Measurements from ENCODE around the gene ATP10A.

The ATP10A gene

DNA sequence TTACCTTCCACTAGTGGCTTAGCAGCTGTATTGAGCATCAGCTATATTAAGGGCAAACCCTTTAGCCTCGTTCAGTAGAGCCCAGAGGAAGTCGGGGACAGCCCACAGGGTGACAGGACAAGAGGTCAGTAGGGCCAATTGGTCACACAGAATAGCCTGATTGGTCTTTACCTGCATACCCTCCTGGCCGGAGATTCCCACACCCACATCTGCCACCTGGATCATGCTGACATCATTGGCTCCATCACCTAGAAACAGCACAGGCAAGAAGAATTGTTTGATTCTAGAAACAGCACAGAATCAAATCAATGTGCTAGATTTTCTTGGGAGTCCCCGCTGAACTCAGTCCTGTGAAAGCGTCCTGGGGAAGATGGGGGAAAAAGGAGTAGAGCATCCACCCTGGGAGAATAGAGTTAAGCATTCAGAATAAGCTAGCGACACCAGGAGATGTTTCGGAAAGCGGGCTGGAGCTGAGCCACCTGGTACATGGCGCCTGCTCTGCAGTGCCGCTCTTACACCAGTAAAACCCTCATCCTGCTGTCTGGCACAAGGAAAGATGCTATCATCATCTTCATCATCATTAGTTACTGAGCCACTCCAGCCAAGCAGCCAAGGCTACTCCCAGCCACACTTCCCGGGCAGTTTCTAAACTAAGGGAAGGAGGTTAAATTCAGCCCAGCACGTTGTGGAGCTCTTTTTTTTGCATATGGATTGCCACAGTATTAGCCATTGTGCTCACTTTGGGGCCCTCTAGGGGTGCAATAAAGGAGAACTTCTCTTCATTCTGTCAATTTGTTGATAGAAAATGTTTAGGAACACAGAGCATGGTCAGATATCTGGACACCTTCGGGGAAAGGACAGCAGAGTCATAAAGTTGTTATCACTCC lies 171.3 kb downstream of the ATP10A start:
- no peak for DNase-seq

DNA sequence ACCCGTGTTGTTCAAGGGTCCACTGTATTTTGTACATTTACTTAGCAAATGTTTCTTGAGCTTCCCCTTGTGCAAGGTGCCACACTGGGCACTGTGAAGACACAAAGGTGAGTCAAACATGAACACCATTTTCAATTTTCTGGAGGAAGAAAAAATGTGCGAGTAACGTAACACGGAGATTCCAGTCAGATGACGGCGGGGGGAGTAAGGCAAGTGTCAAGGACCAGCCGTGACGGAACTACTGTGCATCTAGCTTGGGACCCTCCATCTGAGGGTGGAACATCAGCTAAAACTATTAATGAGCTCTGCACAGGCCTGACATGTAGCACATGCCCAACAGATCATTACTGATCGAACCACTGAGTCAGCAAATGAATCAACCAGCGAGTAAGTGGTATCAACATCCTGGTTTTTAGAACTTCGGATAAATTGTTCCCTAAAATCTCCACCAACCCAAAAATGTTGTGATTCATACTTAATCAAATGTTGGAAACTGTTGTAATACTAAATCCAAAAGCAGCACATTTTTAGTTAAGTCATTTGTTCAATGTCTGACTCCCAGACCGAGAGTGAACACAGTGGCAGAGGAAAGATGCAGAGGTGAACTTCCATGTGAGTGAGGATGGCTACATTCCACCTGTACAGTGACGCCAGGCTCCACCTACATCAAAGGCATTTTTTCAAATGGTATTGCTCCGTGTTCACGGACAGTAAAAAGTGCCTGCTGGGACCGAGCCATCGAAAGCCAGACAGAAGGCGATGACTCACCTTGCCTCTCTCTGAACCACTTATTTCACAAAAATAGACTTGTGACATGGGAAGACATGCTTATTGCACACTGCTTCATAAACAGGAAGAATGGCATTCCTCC lies 172.2 kb downstream of the ATP10A start:
- DNase-seq = peak; percentile 33

DNA sequence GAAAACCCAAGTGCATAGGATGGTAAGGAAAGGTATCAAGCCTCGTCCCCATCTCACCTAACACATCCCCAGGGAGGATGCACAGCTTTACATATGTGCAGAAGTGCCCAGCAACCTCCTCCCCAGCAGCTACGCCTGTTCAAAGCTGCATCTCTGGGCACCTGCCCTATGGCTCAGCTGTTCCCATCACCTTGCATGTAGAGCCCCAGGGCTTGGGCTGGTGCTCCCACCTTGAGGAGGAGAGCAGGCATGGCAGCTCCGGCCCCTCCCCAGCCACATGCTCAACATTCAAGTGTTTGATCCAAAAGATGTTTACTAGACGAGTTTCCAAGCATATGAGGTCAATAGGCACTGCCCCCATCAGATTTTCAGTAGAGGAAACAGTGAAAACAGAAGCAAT lies 173.5 kb downstream of the ATP10A start:
- DNase-seq = no peak

DNA sequence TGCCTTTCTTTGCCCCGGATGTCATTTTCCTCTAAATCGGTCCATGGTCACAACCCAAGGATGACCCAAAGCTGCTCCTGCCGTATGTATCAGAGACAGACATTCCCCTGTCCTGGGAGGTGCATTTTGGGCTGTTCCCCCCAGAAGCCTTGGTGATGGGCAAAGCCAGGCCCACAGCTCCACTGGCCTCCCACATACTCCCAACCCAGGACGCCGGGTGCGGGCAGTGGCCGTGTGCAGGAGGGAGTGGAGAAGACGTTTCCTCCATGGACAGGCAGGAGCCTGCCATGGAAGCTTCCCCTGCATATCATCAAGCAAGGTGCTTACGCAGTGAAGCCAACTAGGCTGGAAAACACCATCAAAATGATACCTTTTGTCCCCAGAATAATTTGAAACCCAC lies 175.0 kb downstream of the ATP10A start:
- DNase-seq = no peak

DNA sequence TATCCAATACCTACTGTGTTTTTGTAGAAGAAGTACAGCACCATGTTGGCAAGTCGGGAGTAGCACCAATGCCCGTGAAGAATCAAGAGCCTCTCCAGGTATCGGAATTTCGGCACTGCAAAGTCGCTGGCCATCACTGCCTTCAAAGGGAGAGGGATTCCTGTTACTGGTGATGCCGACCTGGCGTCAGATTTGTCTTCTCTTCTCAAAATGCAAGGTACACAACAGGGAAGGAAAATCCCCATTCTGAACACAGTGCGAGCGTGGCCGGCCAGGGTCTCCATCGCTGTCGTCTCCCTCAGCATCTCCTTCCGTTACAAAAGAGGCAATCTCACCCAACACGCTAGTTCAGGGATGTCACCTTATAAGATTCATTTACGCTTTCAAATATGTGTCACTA lies 175.4 kb downstream of the ATP10A start:
- DNase-seq = no peak

DNA sequence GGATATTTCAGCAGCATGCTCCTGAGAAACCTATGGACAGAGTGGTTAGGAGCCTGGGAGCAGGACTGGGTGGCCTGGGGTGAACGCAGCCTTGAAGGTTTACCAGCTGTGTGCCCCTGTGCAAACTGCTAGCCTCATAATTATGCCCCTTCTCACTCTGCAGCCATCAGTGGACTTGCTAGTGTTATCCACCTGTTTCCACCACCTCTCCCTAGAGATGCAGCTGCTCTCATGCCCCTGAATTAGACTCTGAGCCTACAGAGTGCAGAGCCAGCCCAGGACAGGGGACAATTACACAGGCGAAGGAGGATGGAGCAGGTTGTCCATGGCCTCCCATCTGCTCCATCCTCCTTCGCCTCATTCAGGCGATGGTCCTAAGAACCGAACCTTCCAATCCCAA lies 175.9 kb downstream of the ATP10A start:
- DNase-seq = no peak

DNA sequence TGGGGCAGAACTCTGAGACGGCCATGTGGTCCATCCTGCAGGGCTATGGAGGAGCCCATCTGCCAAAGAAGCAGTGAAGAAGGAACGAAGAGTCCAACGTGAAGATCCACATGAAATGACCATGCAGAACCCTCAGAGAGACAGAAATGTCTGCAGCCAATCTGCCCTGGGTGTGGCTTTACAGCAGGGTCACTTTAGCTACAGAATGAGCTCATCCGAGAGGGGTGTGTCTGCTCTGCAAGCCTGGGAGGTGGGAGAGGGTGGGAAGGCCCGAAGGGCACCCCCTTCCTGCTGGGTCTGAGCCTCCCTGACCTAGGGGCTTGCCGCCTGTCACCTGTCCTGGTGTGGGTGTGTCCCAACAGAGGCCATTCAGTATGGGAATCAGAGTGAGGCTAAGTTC lies 176.3 kb downstream of the ATP10A start:
- no peak for DNase-seq

DNA sequence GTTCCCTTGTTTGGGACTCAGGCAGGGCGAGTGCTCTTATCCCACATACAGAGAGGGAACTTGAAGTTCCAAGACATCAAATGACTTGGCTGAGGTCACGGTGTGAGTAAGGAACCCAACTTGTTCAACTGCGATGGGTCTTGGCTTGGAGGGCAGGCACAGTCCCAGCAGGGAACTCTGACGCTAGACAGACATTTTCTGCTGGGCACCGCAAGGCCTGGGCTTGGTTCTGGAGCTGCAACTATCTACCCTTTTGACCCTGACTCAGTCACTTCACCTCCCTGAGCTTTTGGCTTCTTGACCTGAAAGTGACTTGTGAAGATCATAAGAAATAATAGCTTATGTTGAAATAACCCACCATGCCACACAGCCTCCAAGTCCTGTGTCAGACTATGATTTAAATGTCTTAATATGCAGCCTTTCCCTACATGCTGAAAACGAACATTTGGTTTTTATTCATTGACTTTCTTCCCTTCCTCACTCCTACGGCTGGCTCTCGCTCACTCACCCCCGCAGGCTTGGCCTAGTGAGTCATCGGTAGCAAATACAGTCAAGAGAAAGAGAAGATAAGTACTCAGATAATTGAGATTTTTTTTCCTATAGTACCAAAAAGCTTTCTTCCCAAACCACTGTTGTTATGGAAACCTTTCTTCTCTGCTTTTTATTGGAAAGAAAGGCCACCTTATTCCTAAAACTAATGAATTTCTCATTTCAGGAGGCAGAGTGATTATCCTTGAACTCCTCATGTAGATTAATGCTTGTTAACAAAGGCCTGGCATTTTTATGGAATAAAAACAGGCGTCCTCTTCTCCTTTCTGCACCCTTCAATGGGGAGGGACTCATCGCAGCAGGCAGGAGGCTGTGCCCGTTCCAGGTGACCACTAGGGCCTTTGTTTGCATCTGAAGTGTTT lies 178.4 kb downstream of the ATP10A start:
- no peak for DNase-seq

DNA sequence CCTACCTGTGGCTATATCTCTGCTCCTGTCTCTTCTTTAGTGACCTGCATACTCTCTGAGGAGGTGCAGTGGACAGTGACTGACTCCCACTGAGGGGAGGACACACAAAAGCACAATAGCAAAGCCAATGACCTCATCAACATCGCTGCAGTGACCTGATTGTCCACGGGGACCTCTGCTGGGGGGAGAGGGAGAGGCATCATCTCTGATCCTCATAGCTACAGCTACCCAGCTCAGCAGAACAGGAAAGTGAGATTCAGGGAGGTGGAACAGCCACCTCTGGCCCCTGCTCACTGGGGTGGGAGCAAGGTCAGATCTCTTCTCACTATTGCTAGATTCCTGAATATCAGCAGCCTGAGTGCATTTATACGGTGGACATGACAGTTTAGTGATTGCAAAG lies 179.2 kb downstream of the ATP10A start:
- DNase-seq = no peak

DNA sequence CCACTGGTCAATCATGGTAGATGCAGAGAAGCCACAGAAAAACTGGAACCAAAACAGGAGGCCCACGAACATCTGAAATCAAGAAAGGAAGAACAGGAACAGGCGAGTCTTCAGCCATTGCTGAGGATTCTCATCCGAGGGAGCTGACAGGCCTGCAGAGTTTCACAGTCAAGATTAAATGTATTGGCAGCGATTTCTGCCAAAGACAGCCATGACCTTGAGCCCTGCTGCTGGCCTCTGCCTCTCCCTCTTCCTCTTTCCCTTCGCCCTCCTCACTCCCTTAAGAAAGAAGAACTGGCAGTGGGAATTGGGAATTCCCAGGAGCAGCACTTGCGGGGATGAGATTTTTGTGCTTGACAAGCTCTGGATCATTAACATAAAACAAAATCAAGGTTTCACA lies 179.7 kb downstream of the ATP10A start:
- no peak for DNase-seq

DNA sequence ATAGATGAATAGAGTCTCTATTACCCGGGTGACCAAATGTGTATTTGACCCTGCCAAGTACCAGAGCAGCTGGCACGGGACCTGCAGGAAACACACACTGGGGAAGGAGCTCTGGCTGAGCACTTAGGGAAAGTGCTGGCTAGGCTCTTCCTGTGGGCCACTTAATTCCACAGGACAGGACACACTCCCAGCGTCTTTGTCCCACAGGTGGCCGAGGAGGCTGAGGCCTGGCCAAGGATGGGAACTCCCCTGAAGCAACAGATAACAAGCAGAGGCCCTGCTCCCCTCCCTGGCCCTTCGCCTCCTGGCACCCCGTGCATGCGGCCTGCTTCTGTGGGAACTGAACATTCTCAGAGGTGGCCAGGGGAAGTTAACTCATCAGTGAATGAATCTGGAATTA lies 180.8 kb downstream of the ATP10A start:
- no peak for DNase-seq

DNA sequence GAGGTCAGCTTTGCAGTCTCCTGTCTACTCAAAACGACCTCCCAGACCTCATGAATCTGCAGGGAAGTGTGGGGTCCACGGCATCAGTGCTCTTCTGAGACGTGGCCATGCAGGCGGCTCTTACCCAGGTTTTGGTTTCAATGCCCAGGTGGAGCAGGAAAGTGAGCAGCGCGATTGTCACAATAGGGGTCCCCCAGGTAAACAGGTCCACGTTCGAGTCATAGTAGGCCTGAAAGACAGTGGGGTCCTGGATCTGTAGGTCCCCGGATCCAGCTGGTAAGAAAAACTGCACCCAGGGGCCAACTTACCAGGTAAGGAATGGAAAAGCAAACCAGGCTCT lies 182.5 kb downstream of the ATP10A start:
- no peak for DNase-seq

DNA sequence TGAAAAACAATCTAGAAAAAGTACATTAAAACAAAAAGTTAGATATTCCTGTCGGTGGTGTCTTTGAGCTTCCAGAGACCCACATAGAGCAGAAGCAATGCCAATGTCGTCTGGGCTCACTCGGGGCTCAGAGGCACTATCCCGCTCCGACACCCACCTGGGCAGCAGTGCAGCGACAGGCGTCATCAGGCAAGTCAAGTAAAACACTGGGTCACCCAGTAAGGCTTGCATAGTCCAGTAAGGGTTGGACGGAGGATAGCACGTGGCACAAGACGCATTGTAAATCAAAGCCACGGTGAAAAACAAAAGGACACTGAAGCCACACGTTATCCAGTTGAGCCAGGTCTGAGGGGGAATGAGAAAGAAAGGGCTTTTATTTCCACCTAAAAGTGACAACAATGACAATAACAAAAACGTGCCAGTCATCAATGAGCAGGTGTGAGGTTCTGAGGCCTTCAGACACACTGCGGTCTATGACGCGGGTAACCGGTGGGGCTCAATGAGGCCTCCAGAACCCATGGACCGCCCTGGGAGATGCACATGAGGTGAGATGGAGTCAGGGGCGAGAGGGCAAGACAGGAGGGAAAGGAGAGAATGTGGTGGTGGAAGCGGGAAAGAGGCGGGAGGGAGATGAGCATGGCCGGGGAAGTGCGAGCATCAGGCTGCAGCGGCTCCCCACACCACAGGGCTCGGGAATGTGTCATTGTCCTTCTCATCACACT lies 183.0 kb downstream of the ATP10A start:
- DNase-seq = no peak

DNA sequence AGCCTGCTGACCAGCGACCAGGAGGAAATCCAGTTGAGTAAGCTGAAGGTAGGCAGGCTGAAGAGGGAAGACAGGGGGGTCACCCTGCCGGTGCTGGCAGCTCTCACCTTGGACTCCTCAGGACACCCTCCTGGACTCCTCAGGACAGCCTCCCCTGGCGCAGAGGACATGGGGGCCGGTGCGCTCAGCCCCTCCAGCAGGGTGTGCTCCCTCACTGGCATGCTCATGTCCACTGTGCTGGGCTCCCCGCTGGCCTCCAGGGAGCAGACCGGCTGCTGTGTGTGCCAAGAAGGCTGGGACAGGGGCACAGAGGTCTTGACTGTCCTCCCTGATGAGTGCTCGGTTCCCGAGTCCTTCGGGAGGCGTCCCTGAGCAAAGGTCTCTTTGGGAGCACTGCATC lies 183.6 kb downstream of the ATP10A start:
- no peak for DNase-seq

DNA sequence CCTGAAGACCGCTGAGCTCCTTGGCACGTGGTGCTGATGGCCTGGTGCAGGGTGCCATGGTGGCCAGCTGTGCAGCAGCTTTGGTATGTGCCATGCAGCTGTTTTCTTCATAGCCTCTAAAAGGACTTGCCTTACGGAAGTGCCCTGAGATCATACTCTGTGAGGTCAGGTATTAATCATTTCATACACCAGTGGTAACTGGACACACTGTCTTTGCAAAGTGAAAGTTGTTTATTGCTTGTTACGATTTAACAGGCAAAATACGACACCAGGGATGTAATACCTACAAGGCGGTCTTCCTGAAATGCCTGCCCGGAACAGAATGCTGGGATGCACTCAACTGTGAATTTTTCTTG lies 184.6 kb downstream of the ATP10A start:
- DNase-seq = no peak

DNA sequence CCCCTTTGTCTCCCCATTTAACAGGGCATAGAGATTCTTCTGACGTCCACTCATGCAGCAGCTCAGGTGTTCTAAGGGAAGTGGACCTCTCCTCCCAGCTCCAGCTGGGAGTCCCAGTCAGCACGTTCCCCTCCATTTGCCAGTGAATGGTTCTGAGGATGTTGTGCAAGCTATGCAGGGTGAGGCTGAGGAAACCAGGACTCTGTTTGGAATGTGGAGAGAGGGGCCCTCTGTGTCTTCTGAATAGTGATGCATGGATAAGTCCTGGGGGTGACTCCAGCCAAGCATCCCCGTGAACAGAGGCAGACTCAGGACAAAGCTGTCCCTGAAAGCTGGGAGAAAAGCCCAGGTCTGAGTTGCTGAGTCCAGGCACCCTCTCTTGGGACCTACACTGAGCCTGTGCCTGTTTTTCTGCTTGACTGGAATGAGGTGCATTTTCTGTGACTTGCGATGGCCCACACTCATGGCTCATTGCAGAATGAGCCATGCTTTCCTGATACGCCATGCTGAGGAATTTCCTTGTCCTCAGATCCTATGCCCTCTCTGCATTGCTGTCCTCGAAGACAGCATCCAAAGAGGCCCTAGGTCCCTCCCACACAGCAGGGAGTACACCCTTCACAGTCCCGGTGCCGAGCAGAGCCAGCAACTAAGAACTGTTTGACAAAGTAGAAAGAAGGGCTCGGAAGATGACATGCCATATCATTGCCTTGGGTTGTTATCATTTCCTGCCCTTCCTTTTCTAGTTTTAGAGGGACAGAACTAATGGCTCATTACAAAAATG lies 185.2 kb downstream of the ATP10A start:
- no peak for DNase-seq

DNA sequence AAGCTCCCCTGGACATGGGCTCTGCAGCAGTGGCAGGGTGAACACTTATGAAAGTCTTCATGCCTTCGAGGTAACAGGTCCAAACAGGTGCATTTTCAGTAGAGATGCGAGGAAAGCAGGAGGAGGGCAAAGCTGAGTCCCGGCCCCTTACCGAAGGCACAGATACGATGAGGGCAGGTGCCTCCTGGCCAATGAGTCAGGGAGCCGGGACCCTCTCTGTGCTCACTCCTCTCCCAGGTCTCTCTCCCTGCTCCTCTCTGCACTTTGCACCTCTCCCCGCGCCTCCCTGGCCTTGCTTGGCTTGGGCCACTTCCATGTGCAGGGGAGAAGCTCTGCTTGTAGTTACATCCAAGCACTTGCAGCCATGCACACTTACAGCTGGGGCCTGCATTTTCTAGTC lies 187.1 kb downstream of the ATP10A start:
- no peak for DNase-seq

DNA sequence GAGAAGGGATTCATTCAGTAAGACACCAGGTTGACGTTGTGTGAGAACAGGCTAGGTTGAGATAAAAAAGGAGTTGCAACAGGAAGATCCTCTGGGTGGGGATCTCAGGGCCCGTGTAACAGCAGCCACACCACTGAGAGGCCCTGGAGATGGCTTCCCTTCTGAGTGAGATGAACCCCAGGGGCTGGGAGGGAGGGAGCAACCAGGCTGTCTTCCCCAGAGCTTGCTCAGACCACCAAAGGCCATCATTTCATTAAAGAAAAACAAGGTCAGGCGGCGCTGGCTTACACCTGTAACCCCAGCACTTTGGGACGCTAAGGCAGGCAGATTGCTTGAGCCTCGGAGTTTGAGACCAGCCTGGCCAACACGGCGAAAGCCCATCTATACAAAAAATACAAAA lies 187.7 kb downstream of the ATP10A start:
- DNase-seq = no peak

DNA sequence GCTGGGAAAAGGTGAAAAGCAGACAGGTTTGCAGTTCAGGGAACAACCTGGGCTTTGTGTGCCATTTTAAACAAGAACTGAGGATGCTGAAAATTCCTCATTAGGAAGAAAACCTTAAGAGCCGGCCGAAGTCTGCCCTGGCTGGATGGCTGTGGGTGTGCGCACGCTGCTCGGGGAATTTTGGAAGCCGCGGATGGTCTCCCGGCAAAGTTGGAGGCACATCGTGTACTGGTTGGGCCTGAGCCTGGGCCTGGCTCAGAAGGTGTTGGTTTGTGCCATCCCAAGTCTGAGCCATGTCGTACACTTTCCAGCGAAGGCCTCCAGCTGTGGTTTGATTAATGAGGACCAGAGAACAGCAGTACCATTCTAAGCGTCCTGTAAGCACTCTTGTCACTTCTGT lies 188.2 kb downstream of the ATP10A start:
- DNase-seq = no peak

DNA sequence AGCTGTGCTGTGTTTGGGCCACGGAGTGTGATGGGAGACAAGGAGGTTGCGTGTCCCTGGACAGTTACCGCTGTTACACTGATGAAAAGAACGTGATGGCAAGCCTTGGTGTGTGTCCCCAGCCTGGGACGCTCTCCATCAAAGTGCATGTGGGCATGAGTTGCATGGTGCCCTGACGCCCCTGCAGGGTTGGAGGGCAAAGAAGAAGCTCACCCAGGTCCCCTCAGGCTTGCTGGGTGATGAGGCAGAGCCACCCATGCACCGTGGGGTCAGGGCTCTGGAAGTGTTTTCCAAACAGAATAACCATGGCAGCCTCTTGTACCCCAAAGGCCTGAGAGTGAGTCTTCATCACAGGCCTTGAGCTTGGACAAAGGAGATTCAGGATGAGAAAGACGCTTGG lies 189.2 kb downstream of the ATP10A start:
- no peak for DNase-seq

DNA sequence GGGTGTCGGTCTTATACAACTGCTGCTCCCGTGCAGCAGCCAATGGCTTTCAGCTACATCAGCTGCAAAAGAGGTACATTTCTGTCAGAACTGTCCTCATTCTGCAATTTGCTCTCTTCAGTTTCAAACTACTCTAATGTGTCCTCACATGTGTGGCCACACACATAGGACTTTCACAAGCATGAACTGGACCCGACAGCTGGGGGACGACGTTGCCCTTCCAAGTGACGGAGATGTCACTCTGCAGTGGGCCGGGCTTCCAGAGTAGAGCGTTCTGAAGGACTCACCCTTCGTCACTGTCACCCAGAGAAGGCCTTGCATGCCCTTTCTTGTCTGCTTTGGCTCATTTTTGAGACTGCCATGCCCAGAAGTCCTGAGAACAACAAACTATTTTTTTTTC lies 189.8 kb downstream of the ATP10A start:
- no peak for DNase-seq

DNA sequence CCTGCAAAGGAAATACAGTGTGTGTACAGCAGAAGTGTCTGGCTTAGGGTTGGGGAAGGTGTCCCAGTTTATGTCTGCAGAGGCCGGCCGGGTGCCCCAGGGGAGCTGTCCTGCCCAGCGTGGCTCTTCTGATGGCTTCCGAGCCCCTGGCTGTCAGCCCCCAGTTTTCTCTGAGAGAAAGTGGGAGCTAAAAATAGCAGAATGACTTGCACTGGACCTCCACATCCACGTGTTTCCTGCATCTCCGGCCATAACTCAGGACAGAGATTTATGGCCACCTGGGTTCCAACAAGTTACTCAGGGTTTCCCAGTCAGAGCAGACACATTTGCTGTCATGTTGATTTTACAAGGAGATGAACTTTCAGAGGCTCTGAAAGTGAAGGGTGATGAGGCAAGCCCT lies 192.0 kb downstream of the ATP10A start:
- no peak for DNase-seq

Measured in inflammatory macrophage treated with lipopolysaccharide for 4 hours (primary cell).